Measurements from ENCODE around the gene HOXA6.

Gene HOXA6

GRCh38 chr7:27106181-27106900 lies 41.2 kb downstream of the HOXA6 start:
- no peak for DNase-seq

DNA sequence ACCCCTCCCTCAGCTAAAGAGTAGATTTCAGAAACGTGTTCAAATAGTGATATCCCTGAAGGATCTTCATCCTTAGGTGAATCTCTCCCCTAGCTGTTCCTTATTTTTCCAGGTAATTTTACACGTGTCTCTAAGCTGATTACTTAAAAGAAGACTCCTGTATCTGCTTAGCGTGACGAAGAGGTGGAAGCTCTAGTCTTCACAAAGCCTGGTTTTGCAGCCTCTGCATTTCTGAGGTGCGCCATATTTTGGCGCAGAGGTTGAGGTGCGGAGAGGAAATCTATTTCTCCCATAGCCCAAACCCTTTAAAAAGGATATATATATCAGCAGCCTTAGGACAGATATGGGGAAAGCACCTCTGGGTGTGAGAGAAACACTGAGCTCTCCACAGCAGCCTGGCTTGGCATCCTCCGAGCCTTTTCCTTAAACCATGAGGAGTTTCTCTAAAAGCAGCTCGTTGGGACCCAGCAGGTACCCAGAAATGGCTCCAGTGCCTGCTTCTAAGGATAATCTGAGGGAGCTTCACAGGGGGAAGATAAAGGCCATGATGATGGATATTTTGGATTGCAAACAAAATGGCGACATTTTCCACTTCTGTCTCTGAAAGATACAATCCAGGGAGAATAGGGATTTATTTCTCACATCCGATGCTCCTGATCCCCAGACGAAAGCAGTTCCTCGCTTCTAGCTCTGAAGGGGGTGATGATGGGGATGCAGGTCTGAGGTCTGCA lies 42.1 kb downstream of the HOXA6 start:
- DNase-seq, result no peak

DNA sequence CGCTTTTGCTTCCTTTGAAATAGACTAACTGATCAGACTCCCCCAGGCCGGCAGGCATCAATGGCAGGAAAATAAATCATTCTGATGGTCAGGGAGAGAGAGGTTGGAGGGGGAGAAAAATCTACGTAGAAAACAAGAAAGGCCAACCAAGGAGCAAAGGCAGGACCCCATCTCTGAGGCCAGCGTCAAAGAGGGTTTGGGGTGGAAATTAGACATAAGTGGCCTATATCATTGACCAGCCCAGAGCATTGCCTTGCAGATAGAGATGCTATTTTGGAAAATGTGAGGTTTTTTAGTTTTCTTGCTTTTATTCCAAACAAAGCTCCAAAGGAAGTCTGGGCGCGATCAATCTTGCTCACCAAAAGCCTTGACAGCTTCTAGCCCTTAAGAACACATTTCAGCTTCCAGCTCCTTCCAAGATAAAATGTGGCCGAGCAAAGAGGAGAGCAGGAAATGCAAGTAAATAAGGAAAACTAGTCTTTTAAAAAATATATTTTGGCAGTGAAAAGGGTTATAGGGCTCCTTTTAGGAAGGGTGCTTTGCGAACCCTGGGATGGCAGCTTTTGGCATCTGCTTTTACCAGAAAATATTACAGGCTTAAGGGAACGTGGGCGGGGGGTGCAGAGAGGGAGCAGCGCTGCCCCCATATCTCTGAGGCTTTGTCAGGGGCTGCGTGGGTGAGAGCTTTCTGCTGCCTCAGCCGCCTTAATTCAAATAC lies 43.1 kb downstream of the HOXA6 start:
- no peak for DNase-seq

- DNase-seq, result no peak
Measured at GRCh38 chr7:27103489-27104226, 43.9 kb downstream of the HOXA6 start.

DNA sequence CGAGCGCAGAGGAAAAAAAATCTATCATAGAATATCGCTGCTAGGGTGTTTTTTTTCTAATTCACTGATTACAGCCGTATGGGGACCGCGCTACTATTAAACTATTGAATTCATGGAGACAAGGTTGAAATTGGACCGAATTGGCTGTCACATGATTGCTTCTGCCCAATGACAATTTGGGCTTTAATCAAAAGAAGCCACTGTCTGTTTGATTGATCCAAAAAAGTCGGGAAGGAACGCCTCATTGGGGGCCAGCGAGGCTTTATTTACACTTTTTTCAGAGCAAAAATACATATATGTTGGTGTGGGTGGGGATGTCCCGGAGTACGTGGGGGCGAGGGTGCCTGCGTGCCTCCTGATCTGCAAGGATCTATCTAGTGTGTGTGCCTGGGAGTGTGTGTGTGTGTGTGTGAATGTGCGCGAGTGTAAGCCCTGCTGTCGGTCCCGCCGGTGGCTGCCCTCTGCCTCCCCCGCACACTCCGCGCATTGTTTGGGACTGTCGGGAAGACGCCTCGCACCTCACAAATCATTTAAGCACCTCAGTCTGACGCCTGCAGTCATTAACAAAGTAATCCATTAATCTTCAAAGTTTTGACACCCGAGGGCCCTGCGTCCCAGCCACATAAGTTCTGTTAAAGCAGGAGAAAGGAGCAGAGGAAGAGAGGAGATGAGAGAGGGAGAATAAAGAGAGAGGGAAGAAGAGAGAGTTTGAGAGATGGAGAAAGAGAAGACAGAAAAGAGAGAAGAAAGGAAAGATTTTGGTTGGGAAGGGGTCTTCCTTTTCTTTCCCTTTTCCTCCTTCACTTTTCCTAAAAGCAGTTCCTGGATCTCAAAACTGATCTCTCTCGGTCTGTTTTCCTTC lies 44.8 kb downstream of the HOXA6 start, which contains the start of gene HOXA2:
TSS of gene HOXA2 (minus strand) at position 103 of the 862 bp plus-strand sequence. CDS start 183 bp downstream, outside the sequence.
- DNase-seq, result no peak

DNA sequence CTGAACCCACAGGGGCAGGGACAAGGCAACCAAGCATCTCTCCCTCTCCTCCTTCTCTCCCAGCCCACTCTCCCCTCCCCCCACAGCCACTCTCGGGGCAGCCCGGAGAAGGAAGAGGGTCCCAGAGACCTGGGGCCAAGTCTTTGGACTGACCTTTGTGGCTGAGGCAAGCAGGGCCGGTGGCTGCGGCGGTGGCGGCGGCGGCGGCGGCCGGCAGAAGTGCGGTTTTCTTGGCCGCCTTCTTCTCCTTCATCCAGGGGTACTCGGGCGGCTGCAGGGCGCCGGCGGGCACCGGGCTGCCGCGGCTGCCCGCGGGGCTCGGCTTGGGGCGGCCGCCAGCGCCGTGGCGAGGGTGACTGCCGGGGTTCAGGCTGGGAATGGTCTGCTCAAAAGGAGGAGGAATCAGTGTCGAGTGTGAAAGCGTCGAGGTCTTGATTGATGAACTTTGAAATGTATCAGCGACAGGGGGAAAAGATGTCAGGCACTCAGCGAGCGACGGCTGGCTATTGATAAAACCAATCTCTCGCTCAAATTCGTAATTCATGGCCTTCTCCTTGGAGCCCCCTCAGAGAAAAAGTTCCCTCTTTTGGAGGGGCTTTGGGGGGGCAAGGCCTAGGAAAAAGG lies 45.5 kb downstream of the HOXA6 start:
- no peak for DNase-seq

DNA sequence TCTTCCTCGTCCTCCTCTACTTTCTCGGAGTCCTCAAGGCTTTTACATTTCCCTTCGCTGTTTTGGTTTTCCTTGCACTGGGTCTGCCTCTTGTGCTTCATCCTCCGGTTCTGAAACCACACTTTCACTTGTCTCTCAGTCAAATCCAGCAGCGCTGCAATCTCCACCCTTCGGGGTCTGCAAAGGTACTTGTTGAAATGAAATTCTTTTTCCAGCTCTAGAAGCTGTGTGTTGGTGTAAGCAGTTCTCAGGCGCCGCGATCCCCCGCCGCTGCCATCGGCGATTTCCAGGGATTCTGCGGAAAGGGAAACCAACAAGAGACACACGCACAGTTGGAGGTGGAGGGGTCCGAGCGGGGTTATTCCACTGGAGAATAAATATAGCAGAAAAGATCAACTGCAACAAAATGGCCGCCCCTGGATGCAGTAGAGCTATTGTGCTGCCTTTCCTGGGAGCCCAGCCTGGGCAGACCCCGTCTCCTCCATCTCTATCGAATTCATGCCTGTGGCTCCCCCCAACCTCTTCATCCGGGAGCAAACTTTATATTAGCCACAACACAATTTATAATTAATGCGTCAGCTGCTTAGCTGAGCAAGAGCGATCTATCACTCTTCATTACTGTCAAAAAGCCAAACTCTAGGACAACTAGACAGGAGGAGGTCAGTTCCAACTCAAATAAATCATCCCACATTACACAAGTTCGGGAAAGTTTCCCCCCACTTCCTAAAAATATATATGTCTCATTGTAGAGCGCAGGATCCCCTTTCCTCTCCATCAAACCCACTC lies 46.2 kb downstream of the HOXA6 start:
- DNase-seq, result no peak

GRCh38 chr7:27100694-27101170 lies 46.8 kb downstream of the HOXA6 start:
- DNase-seq, result no peak

DNA sequence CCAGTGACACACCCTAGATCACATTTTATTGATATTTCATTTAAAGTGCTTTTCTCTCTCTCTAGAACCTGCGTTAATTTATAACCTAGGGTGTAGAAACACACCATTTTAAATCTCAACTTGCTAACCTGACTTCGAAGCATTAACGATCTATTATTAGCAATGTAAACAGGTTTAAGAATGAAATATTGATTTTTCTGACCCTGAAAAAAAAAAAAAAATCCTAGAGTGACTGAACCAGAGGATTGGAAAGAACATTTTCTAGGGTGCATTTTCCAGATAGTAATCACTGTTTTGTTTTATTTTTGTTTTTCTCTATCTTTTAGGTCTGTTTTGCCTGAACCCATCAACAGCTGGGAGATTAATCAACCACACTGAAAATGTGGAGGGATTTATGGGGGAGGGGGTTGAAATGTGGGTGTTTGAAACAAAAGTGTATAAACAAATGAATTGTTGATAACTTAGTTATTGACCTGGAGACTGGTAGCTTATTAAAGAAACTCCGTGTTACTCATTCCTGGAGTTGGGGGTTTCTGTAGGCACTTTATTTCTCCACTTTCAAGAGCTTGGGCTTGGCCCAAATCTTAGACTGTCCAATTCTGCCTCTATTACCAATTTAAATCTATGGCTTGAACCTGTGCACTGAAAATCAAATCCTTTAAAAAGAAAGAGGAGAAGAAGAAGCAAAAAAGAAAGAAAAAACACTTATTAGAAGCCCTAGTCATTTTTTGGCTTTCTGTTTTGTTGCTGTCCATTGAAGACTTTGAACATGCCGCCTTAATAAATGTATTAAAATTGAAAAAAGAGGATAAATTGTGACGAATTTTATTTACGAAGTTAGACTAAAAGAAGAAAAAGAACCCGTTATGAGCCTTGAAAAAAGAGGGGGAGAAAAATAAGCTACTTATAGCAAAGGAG lies 47.9 kb downstream of the HOXA6 start:
- no peak for DNase-seq

DNA sequence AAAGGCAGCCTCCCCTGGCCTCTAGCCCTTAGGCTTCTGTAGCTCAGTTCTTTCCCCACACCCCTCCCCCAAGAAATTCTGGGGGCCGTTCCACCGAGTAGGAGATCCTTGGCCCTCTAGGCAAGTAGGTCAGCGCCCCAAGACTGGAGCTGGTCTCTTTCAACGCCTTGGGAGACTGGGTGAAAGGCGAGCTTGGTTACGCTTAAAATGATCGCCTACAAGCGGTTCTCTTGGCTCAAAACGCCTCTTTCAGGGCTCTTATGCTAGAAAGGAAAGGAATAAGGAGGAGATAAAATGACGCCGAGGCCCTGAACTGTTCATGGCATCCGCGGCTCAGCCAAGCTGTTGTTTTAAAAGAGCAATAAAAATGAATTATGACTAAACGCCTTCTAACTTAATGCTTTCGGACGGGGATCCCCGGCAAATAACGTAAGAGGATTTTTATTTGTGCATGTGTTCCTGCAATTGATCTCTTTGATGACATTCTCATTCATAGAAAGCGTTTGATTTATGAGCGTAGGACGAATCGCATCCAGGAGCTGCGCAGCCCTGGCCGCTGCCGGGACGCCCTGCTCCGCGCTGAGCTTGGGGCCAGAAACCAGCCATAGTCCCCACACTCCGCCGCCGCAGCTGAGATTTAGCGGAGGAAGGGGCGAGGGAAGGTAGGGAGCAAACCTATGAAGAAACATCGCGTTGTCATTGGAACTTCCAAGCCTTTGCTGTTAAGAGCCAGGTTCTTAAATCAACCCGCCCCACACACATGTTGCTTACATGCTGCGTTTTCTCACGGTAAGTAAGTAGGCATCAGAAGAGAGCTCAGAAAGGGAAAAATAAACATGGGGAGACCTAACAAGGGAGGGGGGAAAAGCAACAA lies 48.8 kb downstream of the HOXA6 start:
- DNase-seq, result no peak

GRCh38 chr7:27097686-27098577 lies 49.6 kb downstream of the HOXA6 start:
- no peak for DNase-seq

- no peak for DNase-seq
Measured at GRCh38 chr7:27096768-27097514, 50.6 kb downstream of the HOXA6 start.

DNA sequence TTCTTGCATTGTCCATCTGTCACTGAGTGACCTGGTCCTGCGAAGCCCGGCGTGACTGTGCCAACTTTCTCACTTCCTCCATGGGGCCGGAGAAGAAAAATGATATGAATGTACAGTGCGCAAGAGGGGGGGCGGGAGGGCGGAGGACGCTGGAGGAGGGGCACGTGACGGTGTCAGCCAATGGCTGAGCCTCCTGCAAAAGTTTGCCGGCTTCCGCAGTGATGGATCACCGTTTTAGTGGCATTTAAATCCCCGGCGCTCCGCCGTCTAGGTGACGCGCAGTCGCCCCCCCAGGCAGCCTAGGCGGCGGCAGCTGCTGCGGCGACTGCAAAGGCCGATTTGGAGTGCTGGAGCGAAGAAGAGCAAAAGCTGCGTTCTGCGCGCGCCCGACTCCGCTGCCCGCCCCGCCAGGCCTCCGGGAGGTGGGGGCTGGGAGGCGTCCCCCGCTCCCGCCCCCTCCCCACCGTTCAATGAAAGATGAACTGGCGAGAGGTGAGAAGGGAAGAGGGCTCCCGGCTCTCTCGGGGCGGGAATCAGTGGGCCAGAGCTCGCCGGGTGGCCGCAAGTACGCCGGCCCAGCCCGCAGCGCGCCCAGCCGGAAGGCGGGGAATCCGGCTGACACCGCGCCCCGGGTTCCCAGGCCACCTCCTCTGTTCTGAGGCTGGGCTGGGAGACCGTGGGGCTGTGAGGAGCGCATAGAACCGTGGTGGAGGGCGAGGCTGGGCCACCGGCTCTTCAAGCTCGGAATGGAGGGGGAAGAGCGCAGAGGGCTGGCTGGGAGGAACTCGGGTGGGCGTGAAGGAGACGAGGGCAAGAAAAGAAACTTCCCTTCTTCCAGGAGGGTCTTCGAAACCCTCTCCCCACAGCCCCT lies 51.4 kb downstream of the HOXA6 start, which contains the start of gene HOXA1:
TSS of gene HOXA1 (minus strand) at position 104 of the 871 bp plus-strand sequence. CDS start at position 16, 88 bp downstream.
- DNase-seq, result peak; percentile 77
